Stimulated activated CD4-positive, alpha-beta T cell treated with anti-CD3 and anti-CD28 coated beads, Interleukin-4, amount 100 ng/mL, for 4 hours (primary cell): ENCODE data around the gene PRRC2A.

Experiments used
- DNase-seq, 2 experiments: peaks; one replicate each; pipeline ENCODE4 v3.0.0-alpha.2; 2020

PRRC2A gene

GRCh38 chr6:31669676-31670075 is 49.2 kb downstream of the PRRC2A start, which contains the start of gene LY6G5B:
TSS of gene LY6G5B (plus strand) at chr6:31669976. CDS start at chr6:31670951, 975 bp downstream.
- DNase-seq, result no peak

GRCh38 chr6:31676322-31676903 is 55.9 kb downstream of the PRRC2A start:
- no peak for DNase-seq

- no peak for DNase-seq
Observed at GRCh38 chr6:31676904-31677303, 56.4 kb downstream of the PRRC2A start.

- no peak for DNase-seq
Observed at GRCh38 chr6:31677955-31678354, 57.4 kb downstream of the PRRC2A start.

GRCh38 chr6:31680226-31681134 is 60.0 kb downstream of the PRRC2A start, which contains the start of gene LY6G5C:
TSS of gene LY6G5C (minus strand) at chr6:31681067. CDS start at chr6:31680373, 694 bp downstream.
- DNase-seq, result peak; percentile 56 to 58

GRCh38 chr6:31681135-31681671 is 60.7 kb downstream of the PRRC2A start:
- peak; percentile 36 to 40 for DNase-seq

- no peak for DNase-seq
Observed at GRCh38 chr6:31683591-31683990, 63.1 kb downstream of the PRRC2A start.

GRCh38 chr6:31686483-31686882 is 66.0 kb downstream of the PRRC2A start:
- no peak for DNase-seq

- DNase-seq, result no peak
Observed at GRCh38 chr6:31687321-31687720, 66.8 kb downstream of the PRRC2A start.
